Common myeloid progenitor, CD34-positive (primary cell): Measurements from ENCODE around the gene CEP295NL.
A peak's percentile ranks its signal among the peaks of the same experiment; 100 is the strongest.
"Not testable (repeated sequence)": the region's sequence is repeated elsewhere in the genome, so short reads cannot be mapped to it uniquely, and the experiment has no call there.

Experiments used
- CTCF ChIA-PET: fragments of 350-600 bp; sonication (Branson Sonifier 250); formaldehyde crosslinking; loops from one replicate; lab custom pipeline; 2021; ENCODE audit warnings: antibody characterized with exemption; lab: Charles Lee
- POLR2A ChIA-PET: fragments of 350-600 bp; sonication (Branson Sonifier 250); formaldehyde crosslinking; loops from one replicate; lab custom pipeline; 2021; ENCODE audit warnings: antibody characterized with exemption; lab: Charles Lee
- DNase-seq, 3 donors: peaks; one replicate each; pipeline versions ENCODE4 v3.0.0 to v3.0.0-alpha.2; 2013
- H3K27ac ChIP-seq, 2 experiments: 1 replicate in 1 of 2; 2 replicates in 1 of 2; pipeline ENCODE4 v1.7.0; 2013; ENCODE audit warnings: inconsistent platforms in 2 of 2, low read length in 2 of 2, mild to moderate bottlenecking in 2 of 2, low read depth in 1 of 2, moderate library complexity in 1 of 2; ENCODE audit not compliant: severe bottlenecking in 2 of 2, insufficient read depth in 1 of 2, poor library complexity in 1 of 2
- H3K27me3 ChIP-seq, 5 experiments: replicated peaks in 2 of 5; 1 replicate in 3 of 5; 2 replicates in 2 of 5; pipeline versions ENCODE4 v1.6.1 to v1.7.0; 2013; ENCODE audit warnings: low read length in 4 of 5, mild to moderate bottlenecking in 2 of 5, moderate library complexity in 2 of 5, inconsistent platforms in 1 of 5; ENCODE audit not compliant: insufficient read depth in 5 of 5, control insufficient read depth in 4 of 5
- H3K36me3 ChIP-seq, 4 experiments: 1 replicate in 2 of 4; 2 replicates in 2 of 4; pipeline versions ENCODE4 v1.6.1 to v1.7.0; 2013; ENCODE audit warnings: low read length in 3 of 4, control low read depth in 1 of 4, mild to moderate bottlenecking in 1 of 4; ENCODE audit not compliant: control insufficient read depth in 4 of 4, insufficient read depth in 4 of 4
- H3K4me1 ChIP-seq, 4 experiments: 1 replicate in 3 of 4; 2 replicates in 1 of 4; pipeline versions ENCODE4 v1.6.1 to v1.7.1; 2013; ENCODE audit warnings: low read length in 3 of 4, mild to moderate bottlenecking in 3 of 4, control low read depth in 1 of 4, inconsistent platforms in 1 of 4, moderate library complexity in 1 of 4; ENCODE audit not compliant: control insufficient read depth in 4 of 4, insufficient read depth in 4 of 4; ENCODE audit errors: control extremely low read depth in 1 of 4
- H3K4me3 ChIP-seq, 7 experiments: 1 replicate in 4 of 7; 2 replicates in 3 of 7; pipeline versions ENCODE4 v1.5.1 to v1.7.0; 2013; ENCODE audit warnings: mild to moderate bottlenecking in 7 of 7, low read length in 6 of 7, moderate library complexity in 6 of 7, inconsistent platforms in 2 of 7, low read depth in 2 of 7, control low read depth in 1 of 7; ENCODE audit not compliant: insufficient read depth in 4 of 7, control insufficient read depth in 1 of 7; ENCODE audit errors: extremely low read depth in 1 of 7
- H3K9me3 ChIP-seq, 5 experiments: 1 replicate in 4 of 5; 2 replicates in 1 of 5; pipeline versions ENCODE4 v1.6.1 to v1.7.1; 2013; ENCODE audit warnings: low read length in 4 of 5, mild to moderate bottlenecking in 2 of 5, inconsistent platforms in 1 of 5, low read depth in 1 of 5, moderate library complexity in 1 of 5; ENCODE audit not compliant: control insufficient read depth in 4 of 5, insufficient read depth in 2 of 5; ENCODE audit errors: control extremely low read depth in 1 of 5
- WGBS: methylation state at CpG from one replicate; pipeline ENCODE4 v1.1.5; 2013; ENCODE audit not compliant: insufficient coverage; 5-methylcytosine and 5-hydroxymethylcytosine counted together

The CEP295NL gene

GRCh38 chr17:78879635-78880186 lies 23.3 kb downstream of the CEP295NL start:
- no peaks in the 10 kb centered on the region for H3K9me3 ChIP-seq
- POLR2A ChIA-PET, result interaction anchor here (1.1 kb wide), 1 partner anchor 36 kb away, joined by 3 read pairs; no protein-coding TSS in a partner anchor
- H3K27ac ChIP-seq, result peak overlapping the region in 1 of 2 experiments; percentile 68
- H3K36me3 ChIP-seq, result peaks cover 0 to 3% (median 0%) of the 10 kb centered on the region in 4 experiments
- H3K4me3 ChIP-seq, result peak overlapping the region in 5 of 7 experiments; percentile 4 to 61 (median 37)
- DNase-seq, result peak; percentile 76 to 94 (median 92)
- H3K4me1 ChIP-seq, result peaks cover 13 to 92% (median 89%) of the 10 kb centered on the region in 4 experiments
- H3K27me3 ChIP-seq, result no peaks in the 10 kb centered on the region
- CTCF ChIA-PET, result interaction anchor here (1.3 kb wide), 1 partner anchor 11 kb away, joined by 3 read pairs; no protein-coding TSS in a partner anchor
- WGBS, result 21% methylated on average over 26 of the region's 28 CpGs

- Histone ChIP-seq H3K4me1 (peaks cover 13 to 92% (median 86%) of the 10 kb centered on the region in 4 experiments), H3K27ac (peak overlapping the region in 1 of 2 experiments; percentile 68), H3K9me3 (no peaks in the 10 kb centered on the region), H3K4me3 (peak overlapping the region in 5 of 7 experiments; percentile 4 to 61 (median 37)), H3K27me3 (no peaks in the 10 kb centered on the region), H3K36me3 (peaks cover 0 to 4% (median 2%) of the 10 kb centered on the region in 4 experiments)
- 88% methylated on average over 14 of the region's 14 CpGs for WGBS
- ChIA-PET CTCF (interaction anchor here (2.3 kb wide), 1 partner anchor 14 kb away, joined by 5 read pairs; no protein-coding TSS in a partner anchor), POLR2A (no interaction called here)
- DNase-seq, result no peak
Measured at GRCh38 chr17:78878871-78879527, 24.0 kb downstream of the CEP295NL start.

GRCh38 chr17:78878261-78878660 lies 24.7 kb downstream of the CEP295NL start:
- WGBS, result 91% methylated on average over 15 of the region's 15 CpGs
- no peaks in the 10 kb centered on the region for H3K9me3 ChIP-seq
- no peak overlapping the region for H3K27ac ChIP-seq
- H3K4me1 ChIP-seq, result peaks cover 13 to 92% (median 82%) of the 10 kb centered on the region in 4 experiments
- H3K36me3 ChIP-seq, result peaks cover 0 to 11% (median 2%) of the 10 kb centered on the region in 4 experiments
- no peak overlapping the region for H3K4me3 ChIP-seq
- ChIA-PET CTCF (interaction anchor here (1.8 to 2.3 kb wide), 2 partner anchors 9 to 14 kb away, joined by 5 read pairs; no protein-coding TSS in a partner anchor), POLR2A (no interaction called here)
- DNase-seq, result no peak
- no peaks in the 10 kb centered on the region for H3K27me3 ChIP-seq

GRCh38 chr17:78876954-78877517 lies 26.0 kb downstream of the CEP295NL start:
- CTCF ChIA-PET, result interaction anchor here (0.9 to 2.3 kb wide), 5 partner anchors 10 to 95 kb away, joined by 3 to 5 read pairs (median 4); no protein-coding TSS in a partner anchor

GRCh38 chr17:78876094-78876597 lies 26.9 kb downstream of the CEP295NL start:
- Histone ChIP-seq H3K27ac (no peak overlapping the region), H3K36me3 (peaks cover 5 to 20% (median 6%) of the 10 kb centered on the region in 4 experiments), H3K4me1 (peaks cover 13 to 74% (median 64%) of the 10 kb centered on the region in 4 experiments), H3K9me3 (no peaks in the 10 kb centered on the region), H3K4me3 (peak overlapping the region in 3 of 7 experiments; percentile 33 to 59 (median 37)), H3K27me3 (no peaks in the 10 kb centered on the region)
- CTCF ChIA-PET, result interaction anchor here (0.6 to 3.0 kb wide), 4 partner anchors 10 to 81 kb away, joined by 3 to 16 read pairs (median 4); no protein-coding TSS in a partner anchor
- 33% methylated on average over 7 of the region's 7 CpGs for WGBS
- DNase-seq, result no peak
- POLR2A ChIA-PET, result interaction anchor here (0.6 to 0.8 kb wide), 2 partner anchors 66 to 1354 kb away, joined by 5 to 7 read pairs; no protein-coding TSS in a partner anchor

More at GRCh38 chr17:78876954-78877517, 26.0 kb downstream of the CEP295NL start:
- peaks cover 2 to 18% (median 6%) of the 10 kb centered on the region in 4 experiments for H3K36me3 ChIP-seq
- 89% methylated on average over 5 of the region's 8 CpGs for WGBS
- POLR2A ChIA-PET, H3K27ac ChIP-seq, H3K4me3 ChIP-seq, H3K9me3 ChIP-seq, H3K27me3 ChIP-seq, DNase-seq: not testable (repeated sequence)
- H3K4me1 ChIP-seq, result peaks cover 13 to 81% (median 71%) of the 10 kb centered on the region in 4 experiments

GRCh38 chr17:78875363-78876093 lies 27.5 kb downstream of the CEP295NL start:
- peak overlapping the region in 3 of 7 experiments; percentile 33 to 59 (median 37) for H3K4me3 ChIP-seq
- H3K4me1 ChIP-seq, result peaks cover 13 to 71% (median 59%) of the 10 kb centered on the region in 4 experiments
- ChIA-PET POLR2A (interaction anchor here (0.8 kb wide), 1 partner anchor 65 kb away, joined by 7 read pairs; no protein-coding TSS in a partner anchor), CTCF (interaction anchor here (1.4 to 3.7 kb wide), 5 partner anchors 7 to 96 kb away, joined by 4 to 20 read pairs (median 14); no protein-coding TSS in a partner anchor)
- H3K27ac ChIP-seq, result no peak overlapping the region
- no peaks in the 10 kb centered on the region for H3K27me3 ChIP-seq
- no peaks in the 10 kb centered on the region for H3K9me3 ChIP-seq
- WGBS, result 9% methylated on average over 7 of the region's 9 CpGs
- H3K36me3 ChIP-seq, result peaks cover 6 to 25% (median 9%) of the 10 kb centered on the region in 4 experiments
- peak in 2 of 3 donors; percentile 58 to 68 for DNase-seq
